Erythroblast (primary cell): ENCODE data around the gene PRMT2.

Source experiments
- GATA1 ChIP-seq: IDR thresholded peaks from 2 replicates; pipeline ENCODE4 v1.6.1; 2011; ENCODE audit warnings: low read depth, mild to moderate bottlenecking, control low read depth, low read length, moderate library complexity
- POLR2A ChIP-seq: IDR thresholded peaks from 2 replicates; pipeline ENCODE4 v1.6.1; 2011; ENCODE audit warnings: mild to moderate bottlenecking, low read length

DNA sequence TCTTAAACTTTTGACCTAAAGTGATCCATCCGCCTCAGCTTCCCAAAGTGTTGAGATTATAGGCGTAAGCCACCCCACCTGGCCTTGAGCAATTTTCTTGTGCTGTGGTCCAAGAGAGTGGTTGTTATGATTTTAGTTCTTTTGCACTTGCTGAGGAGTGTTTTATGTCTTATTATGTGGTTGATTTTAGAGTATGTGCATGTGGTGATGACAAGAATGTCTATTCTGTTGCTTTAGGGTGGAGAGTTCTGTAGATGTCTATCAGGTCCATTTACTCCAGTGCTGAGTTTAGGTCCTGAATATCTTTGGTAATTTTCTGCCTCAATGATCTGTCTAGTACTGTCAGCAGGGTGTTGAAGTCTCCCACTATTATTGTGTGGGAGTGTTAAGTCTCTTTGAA is 19.4 kb upstream of the PRMT2 start:
- no peak for TF ChIP-seq POLR2A
- no peak for TF ChIP-seq GATA1
